Erythroblast (primary cell): ENCODE results near the gene RRP1.

Experiments used
- GATA1 ChIP-seq: IDR thresholded peaks from 2 replicates; pipeline ENCODE4 v1.6.1; 2011; ENCODE audit warnings: low read depth, mild to moderate bottlenecking, control low read depth, low read length, moderate library complexity
- POLR2A ChIP-seq: IDR thresholded peaks from 2 replicates; pipeline ENCODE4 v1.6.1; 2011; ENCODE audit warnings: mild to moderate bottlenecking, low read length

DNA sequence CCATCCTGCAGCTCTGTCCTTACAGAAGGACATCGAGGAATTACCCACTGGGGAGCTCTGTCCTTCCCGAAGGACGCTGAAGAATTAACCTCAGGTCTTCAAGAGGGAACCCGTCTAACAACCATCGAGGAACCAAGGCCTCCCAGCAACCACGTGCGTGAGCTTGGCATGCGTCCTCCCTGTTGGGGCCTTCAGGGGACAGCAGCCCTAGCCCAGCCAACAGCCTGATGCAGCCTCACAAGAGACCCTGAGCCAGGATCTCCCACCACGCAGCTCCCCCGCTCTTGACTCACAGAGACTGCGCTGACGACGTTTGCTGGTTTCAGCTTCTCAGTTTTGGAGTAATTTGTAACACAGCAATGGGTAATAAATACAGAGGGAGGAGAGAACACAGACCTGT, 56.0 kb downstream of the RRP1 start:
- no peak for TF ChIP-seq POLR2A
- no peak for TF ChIP-seq GATA1
